CD4-positive, alpha-beta memory T cell (primary cell): ENCODE measurements around the gene PIGBOS1. TPM values are rescaled to one million over a fixed set of nuclear protein-coding genes. Genes with fewer than 3 reads are reported as not detected.
"Not testable (repeated sequence)": the region's sequence is repeated elsewhere in the genome, so short reads cannot be mapped to it uniquely, and the experiment has no call there.

Experiments used
- CTCF ChIA-PET: fragments of 350-600 bp; sonication (Branson Sonifier 250); formaldehyde crosslinking; loops from one replicate; lab custom pipeline; 2021; ENCODE audit warnings: inconsistent platforms; ENCODE audit not compliant: partially characterized antibody; lab: Charles Lee
- POLR2A ChIA-PET: fragments of 350-600 bp; sonication (Branson Sonifier 250); formaldehyde crosslinking; loops from one replicate; lab custom pipeline; 2021; ENCODE audit not compliant: partially characterized antibody; lab: Charles Lee
- DNase-seq, 5 donors: peaks; one replicate each; pipeline versions ENCODE4 v3.0.0 to v3.0.0-alpha.2; 2020 to 2022; ENCODE audit warnings: mixed read lengths in 1 of 5
- H3K27ac ChIP-seq: one replicate; pipeline ENCODE4 v1.7.0; 2013; ENCODE audit warnings: low read depth, low read length
- H3K27me3 ChIP-seq: 2 replicates; pipeline ENCODE4 v1.7.0; 2013; ENCODE audit warnings: mild to moderate bottlenecking, low read length, moderate library complexity; ENCODE audit not compliant: insufficient read depth
- H3K36me3 ChIP-seq: 2 replicates; pipeline ENCODE4 v1.7.0; 2013; ENCODE audit warnings: mild to moderate bottlenecking, low read length, moderate library complexity; ENCODE audit not compliant: insufficient read depth
- H3K4me1 ChIP-seq: 2 replicates; pipeline ENCODE4 v1.7.0; 2013; ENCODE audit warnings: mild to moderate bottlenecking, low read length, moderate library complexity; ENCODE audit not compliant: insufficient read depth
- H3K4me3 ChIP-seq, 2 donors: one replicate each; pipeline ENCODE4 v1.7.0; 2013; ENCODE audit warnings: low read length in 2 of 2, mild to moderate bottlenecking in 1 of 2
- H3K9me3 ChIP-seq, 2 donors: one replicate each; pipeline ENCODE4 v1.7.0; 2013; ENCODE audit warnings: low read length in 2 of 2, control low read depth in 1 of 2; ENCODE audit not compliant: control insufficient read depth in 1 of 2
- H3K27ac Mint-ChIP-seq, 7 donors: one replicate each; pipeline ENCODE4 v1.8.0; 2020 to 2021; ENCODE audit warnings: mixed read lengths in 7 of 7, mild to moderate bottlenecking in 6 of 7, inconsistent platforms in 3 of 7, moderate library complexity in 3 of 7
- H3K27me3 Mint-ChIP-seq, 2 donors: one replicate each; pipeline ENCODE4 v1.8.0; 2020 to 2021; ENCODE audit warnings: mixed read lengths in 2 of 2
- H3K36me3 Mint-ChIP-seq, 2 donors: one replicate each; pipeline ENCODE4 v1.8.0; 2020 to 2021; ENCODE audit warnings: mixed read lengths in 2 of 2, inconsistent platforms in 1 of 2, mild to moderate bottlenecking in 1 of 2
- H3K4me1 Mint-ChIP-seq, 4 donors: one replicate each; pipeline ENCODE4 v1.8.0; 2020 to 2021; ENCODE audit warnings: mixed read lengths in 4 of 4, mild to moderate bottlenecking in 1 of 4
- H3K4me3 Mint-ChIP-seq, 8 donors: one replicate each; pipeline ENCODE4 v1.8.0; 2020 to 2021; ENCODE audit warnings: mixed read lengths in 8 of 8, mild to moderate bottlenecking in 7 of 8, moderate library complexity in 6 of 8, inconsistent platforms in 3 of 8
- H3K9me3 Mint-ChIP-seq, 8 donors: one replicate each; pipeline ENCODE4 v1.8.0; 2020 to 2021; ENCODE audit warnings: mixed read lengths in 8 of 8, mild to moderate bottlenecking in 5 of 8, inconsistent platforms in 3 of 8, moderate library complexity in 1 of 8
- intact Hi-C: fragments of 100-400 bp; cut with micrococcal nuclease; formaldehyde crosslinking; loops from one replicate; pipeline ENCODE4 v1.15.1; 2023
- polyA plus RNA-seq, 2 donors: library from polyadenylated mRNA; unstranded; fragments of 300-500 nt; fragmentation: Illumina TruSeq; gene quantifications; one replicate each; pipeline ENCODE4 v1.2.3, GENCODE V29; 2021
- total RNA-seq, 2 experiments: library from RNA; stranded (reverse); gene quantifications; one replicate each; pipeline ENCODE4 v1.2.3, GENCODE V29; 2021

Gene PIGBOS1
- total and polyA plus RNA-seq, 4 experiments from 2014 or later: 14.1 to 37.8 (median 24.0) TPM

DNA sequence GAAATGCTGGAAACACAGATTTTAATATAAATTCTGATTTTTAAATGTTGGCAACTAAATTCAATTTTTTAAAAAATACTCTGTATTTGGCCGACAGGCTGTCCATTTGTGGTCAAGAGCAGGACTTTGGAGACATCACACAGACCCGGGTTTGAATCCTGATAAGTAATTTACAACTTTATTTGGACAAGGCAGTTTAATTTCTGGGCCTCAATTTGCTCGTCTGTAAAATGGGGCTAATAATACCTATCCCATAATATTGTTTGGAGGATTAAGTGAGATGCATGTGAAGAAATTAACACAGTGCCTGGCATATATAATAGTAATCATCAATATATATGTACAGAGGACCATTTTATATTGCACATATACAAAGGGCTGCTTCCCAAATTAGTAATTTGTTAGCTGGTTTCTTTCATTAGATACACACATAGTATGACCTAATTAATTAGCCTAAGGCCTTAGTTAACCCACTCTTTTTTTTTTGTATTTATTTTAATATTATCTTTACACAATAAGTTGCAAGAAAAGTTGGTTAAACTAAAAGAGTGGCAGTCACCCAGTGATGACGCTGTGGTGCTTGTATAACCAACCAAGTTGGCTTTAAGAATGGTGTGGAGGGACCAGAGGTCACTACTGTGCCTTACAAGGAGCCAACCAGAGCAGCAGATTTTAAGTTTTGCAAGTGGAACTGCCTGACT lies 764 bp upstream of the PIGBOS1 start:
- peak overlapping the region; percentile 96 to 100 (median 98) for H3K4me3 Mint-ChIP-seq
- H3K36me3 ChIP-seq: no peaks in the 10 kb centered on the region
- peaks cover 0 to 6% (median 0%) of the 10 kb centered on the region in 8 donors for H3K9me3 Mint-ChIP-seq
- H3K27me3 ChIP-seq: no peaks in the 10 kb centered on the region
- peak overlapping the region; percentile 93 for H3K27ac ChIP-seq
- H3K27me3 Mint-ChIP-seq: no peaks in the 10 kb centered on the region
- peak in 1 of 5 donors; percentile 4 for DNase-seq
- peaks cover 27 to 39% of the 10 kb centered on the region in 2 donors for H3K36me3 Mint-ChIP-seq
- H3K4me1 ChIP-seq: peaks cover 64% of the 10 kb centered on the region
- peak overlapping the region; percentile 98 to 100 for H3K4me3 ChIP-seq
- intact Hi-C loops: loop anchor here (1.0 to 2.0 kb wide), 4 partner anchors 29 to 122 kb away; partner anchors contain the start of genes CCPG1 and PIERCE2
- no peaks in the 10 kb centered on the region for H3K9me3 ChIP-seq
- ChIA-PET POLR2A (interaction anchor here (0.7 to 3.3 kb wide), 19 partner anchors 13 to 924 kb away, joined by 3 to 48 read pairs (median 5); partner anchors contain the start of genes CCPG1, PIERCE2, RAB27A and RSL24D1), CTCF (interaction anchor here (0.9 to 2.2 kb wide), 9 partner anchors 11 to 122 kb away, joined by 3 to 14 read pairs (median 6); partner anchors contain the start of genes CCPG1, PIERCE2 and RSL24D1)
- H3K27ac Mint-ChIP-seq: peak overlapping the region; percentile 99 to 100 (median 100)
- peaks cover 41 to 78% (median 61%) of the 10 kb centered on the region in 4 donors for H3K4me1 Mint-ChIP-seq

DNA sequence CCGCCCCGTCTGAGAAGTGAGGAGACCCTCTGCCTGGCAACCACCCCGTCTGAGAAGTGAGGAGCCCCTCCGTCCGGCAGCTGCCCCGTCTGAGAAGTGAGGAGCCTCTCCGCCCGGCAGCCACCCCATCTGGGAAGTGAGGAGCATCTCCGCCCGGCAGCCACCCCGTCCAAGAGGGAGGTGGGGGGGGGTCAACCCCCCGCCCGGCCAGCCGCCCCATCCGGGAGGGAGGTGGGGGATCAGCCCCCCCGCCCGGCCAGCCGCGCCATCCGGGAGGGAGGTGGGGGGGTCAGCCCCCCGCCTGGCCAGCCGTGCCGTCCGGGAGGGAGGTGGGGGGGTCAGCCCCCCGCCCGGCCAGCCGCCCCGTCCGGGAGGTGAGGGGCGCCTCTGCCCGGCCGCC lies 16.1 kb downstream of the PIGBOS1 start:
- intact Hi-C loops, DNase-seq, H3K4me1 ChIP-seq, H3K4me3 Mint-ChIP-seq, H3K27me3 Mint-ChIP-seq, H3K36me3 ChIP-seq, H3K27ac Mint-ChIP-seq, CTCF ChIA-PET, H3K4me1 Mint-ChIP-seq, POLR2A ChIA-PET, H3K4me3 ChIP-seq, H3K9me3 Mint-ChIP-seq, H3K27ac ChIP-seq, H3K9me3 ChIP-seq, H3K27me3 ChIP-seq: not testable (repeated sequence)
- peaks cover 4 to 18% of the 10 kb centered on the region in 2 donors for H3K36me3 Mint-ChIP-seq

DNA sequence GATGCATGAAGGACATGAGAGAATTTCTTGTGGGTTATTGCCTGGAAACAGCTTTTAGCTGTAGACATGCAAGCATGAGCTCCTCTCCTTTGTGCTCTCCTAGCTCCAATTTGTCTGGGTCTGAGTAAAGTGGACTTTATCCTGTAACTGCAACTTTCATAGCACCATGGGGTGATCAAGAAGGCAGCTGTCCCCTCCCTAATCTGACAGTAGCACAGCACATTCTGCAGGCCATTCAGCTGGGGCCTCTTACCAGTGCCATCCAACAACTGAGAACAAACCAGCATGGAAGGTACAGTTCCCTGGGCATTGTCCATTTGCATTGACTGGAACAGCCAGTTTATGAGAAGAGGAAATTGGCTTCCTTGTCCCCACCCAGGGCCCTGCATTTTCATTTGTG lies 21.6 kb downstream of the PIGBOS1 start:
- Histone ChIP-seq H3K4me3 (no peak overlapping the region), H3K36me3 (no peaks in the 10 kb centered on the region), H3K27me3 (no peaks in the 10 kb centered on the region), H3K27ac (no peak overlapping the region), H3K4me1 (no peaks in the 10 kb centered on the region), H3K9me3 (no peaks in the 10 kb centered on the region)
- ChIA-PET CTCF (interaction anchor here (0.9 to 1.5 kb wide), 2 partner anchors 79 to 137 kb away, joined by 3 to 5 read pairs; no protein-coding TSS in a partner anchor), POLR2A (no interaction called here)
- Mint-ChIP-seq H3K27me3 (no peaks in the 10 kb centered on the region), H3K9me3 (no peaks in the 10 kb centered on the region), H3K4me3 (no peak overlapping the region), H3K27ac (no peak overlapping the region), H3K4me1 (no peaks in the 10 kb centered on the region), H3K36me3 (no peaks in the 10 kb centered on the region)
- no peak for DNase-seq
- intact Hi-C loops: no loop called here

DNA sequence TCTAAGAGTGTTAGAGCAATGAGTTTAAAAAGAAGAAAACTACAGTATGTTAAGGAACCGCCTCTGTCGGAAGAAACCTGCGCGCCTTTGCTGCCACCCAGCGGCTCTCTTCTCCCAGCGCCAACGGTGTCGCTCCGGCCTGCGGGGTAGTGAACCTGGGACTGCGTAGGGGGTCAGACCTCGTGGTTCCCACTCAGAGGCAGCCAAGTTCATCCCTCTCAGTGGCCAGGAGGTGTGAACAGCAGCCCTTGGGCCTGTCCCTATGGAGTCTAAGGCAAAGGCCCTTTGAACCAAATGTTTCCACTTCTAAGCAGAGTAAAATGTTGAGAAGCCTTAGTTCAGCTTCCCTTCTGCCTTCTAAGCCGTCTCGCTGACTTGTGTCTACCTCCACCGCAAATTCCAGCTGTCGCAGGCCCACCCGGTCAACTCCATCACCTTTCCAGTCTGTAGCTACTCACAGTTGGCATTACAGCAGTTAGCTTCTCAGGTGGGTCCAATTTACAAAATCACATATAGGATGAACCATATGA lies 28.3 kb downstream of the PIGBOS1 start:
- Mint-ChIP-seq H3K4me3 (peak overlapping the region; percentile 88 to 96 (median 93)), H3K9me3 (no peaks in the 10 kb centered on the region), H3K27ac (peak overlapping the region; percentile 87 to 96 (median 95)), H3K36me3 (peaks cover 7 to 17% of the 10 kb centered on the region in 2 donors), H3K4me1 (peaks cover 26 to 49% (median 31%) of the 10 kb centered on the region in 4 donors), H3K27me3 (no peaks in the 10 kb centered on the region)
- Histone ChIP-seq H3K4me3 (peak overlapping the region; percentile 66 to 85), H3K4me1 (peaks cover 36% of the 10 kb centered on the region), H3K36me3 (no peaks in the 10 kb centered on the region), H3K27ac (peak overlapping the region; percentile 96), H3K27me3 (no peaks in the 10 kb centered on the region), H3K9me3 (no peaks in the 10 kb centered on the region)
- CTCF ChIA-PET: interaction anchor here (0.8 to 5.0 kb wide), 23 partner anchors 9 to 261 kb away, joined by 3 to 159 read pairs (median 5); partner anchors contain the start of genes PIGB, PIGBOS1 and RSL24D1
- POLR2A ChIA-PET: interaction anchor here (0.8 to 2.0 kb wide), 7 partner anchors 9 to 93 kb away, joined by 3 to 8 read pairs (median 4); partner anchors contain the start of genes PIGB, PIGBOS1 and RSL24D1
- DNase-seq: peak; percentile 80 to 84 (median 82)
- intact Hi-C loops: loop anchor here (1.0 to 2.0 kb wide), 8 partner anchors 11 to 149 kb away; partner anchors contain the start of genes PIGB and PIGBOS1

DNA sequence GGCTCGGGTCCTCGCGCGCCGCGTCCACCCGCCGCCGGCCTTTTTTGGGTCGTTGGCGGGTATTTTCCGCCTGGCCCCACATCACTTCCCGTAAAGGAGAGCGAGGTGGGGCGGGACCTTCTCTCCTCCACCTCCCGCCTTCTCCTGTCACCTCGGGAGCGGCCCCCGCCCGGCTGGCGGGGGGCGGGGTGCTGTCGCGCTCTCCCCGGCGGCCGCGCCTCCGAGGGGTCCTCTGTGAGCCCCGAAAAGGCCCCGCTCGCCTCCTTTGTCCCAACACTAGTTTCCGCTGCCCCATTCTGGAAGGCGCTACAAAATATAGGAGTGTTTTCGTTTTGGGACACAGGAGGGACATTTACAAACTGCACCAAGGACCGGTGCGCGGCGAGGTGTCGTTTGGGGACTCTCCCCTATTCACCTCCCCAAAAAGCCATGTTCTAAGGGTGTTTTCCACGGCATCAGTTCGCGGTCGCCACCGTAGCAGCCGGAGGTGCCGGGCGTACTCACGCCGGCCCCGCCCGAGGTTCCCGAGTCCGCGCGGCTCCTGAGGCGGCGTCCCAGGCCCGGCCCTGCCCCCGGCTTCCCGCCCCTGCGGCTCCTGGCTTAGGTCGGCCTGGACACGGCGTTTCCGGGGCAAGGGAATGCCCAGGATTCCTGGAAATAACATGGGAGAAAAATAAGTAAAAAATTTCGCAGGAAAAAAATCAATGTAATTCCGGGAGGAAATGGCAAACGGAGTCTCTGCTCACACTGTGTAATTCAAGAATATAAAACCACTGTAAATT lies 29.0 kb downstream of the PIGBOS1 start, which contains the start of gene RAB27A:
Gene RAB27A (minus strand): TSS at position 68 of the 782 bp plus-strand sequence. CDS start 54,879 bp downstream, outside the sequence.
- H3K27me3 ChIP-seq: no peaks in the 10 kb centered on the region
- H3K27ac ChIP-seq: peak within 1 kb of the TSS; percentile 96
- peak; percentile 73 to 90 (median 74) for DNase-seq
- peaks cover 42% of the 10 kb centered on the region for H3K4me1 ChIP-seq
- Mint-ChIP-seq H3K4me3 (peak within 1 kb of the TSS; percentile 93 to 96 (median 94)), H3K9me3 (no peaks in the 10 kb centered on the region), H3K27me3 (no peaks in the 10 kb centered on the region), H3K4me1 (peaks cover 32 to 56% (median 37%) of the 10 kb centered on the region in 4 donors), H3K36me3 (peaks cover 7 to 19% of the 10 kb centered on the region in 2 donors), H3K27ac (peak within 1 kb of the TSS; percentile 87 to 98 (median 96))
- H3K4me3 ChIP-seq: peak within 1 kb of the TSS; percentile 72 to 85
- H3K36me3 ChIP-seq: no peaks in the 10 kb centered on the region
- intact Hi-C loops: loop anchor here (1.0 to 2.0 kb wide), 9 partner anchors 11 to 149 kb away; partner anchors contain the start of genes CCPG1, PIERCE2, PIGB and PIGBOS1
- ChIA-PET POLR2A (interaction anchor here (1.0 to 14.7 kb wide), 8 partner anchors 12 to 93 kb away, joined by 3 to 201 read pairs (median 8); partner anchors contain the start of genes PIGB, PIGBOS1 and RSL24D1), CTCF (interaction anchor here (1.1 to 5.0 kb wide), 10 partner anchors 8 to 150 kb away, joined by 3 to 159 read pairs (median 6); no protein-coding TSS in a partner anchor)
- no peaks in the 10 kb centered on the region for H3K9me3 ChIP-seq

DNA sequence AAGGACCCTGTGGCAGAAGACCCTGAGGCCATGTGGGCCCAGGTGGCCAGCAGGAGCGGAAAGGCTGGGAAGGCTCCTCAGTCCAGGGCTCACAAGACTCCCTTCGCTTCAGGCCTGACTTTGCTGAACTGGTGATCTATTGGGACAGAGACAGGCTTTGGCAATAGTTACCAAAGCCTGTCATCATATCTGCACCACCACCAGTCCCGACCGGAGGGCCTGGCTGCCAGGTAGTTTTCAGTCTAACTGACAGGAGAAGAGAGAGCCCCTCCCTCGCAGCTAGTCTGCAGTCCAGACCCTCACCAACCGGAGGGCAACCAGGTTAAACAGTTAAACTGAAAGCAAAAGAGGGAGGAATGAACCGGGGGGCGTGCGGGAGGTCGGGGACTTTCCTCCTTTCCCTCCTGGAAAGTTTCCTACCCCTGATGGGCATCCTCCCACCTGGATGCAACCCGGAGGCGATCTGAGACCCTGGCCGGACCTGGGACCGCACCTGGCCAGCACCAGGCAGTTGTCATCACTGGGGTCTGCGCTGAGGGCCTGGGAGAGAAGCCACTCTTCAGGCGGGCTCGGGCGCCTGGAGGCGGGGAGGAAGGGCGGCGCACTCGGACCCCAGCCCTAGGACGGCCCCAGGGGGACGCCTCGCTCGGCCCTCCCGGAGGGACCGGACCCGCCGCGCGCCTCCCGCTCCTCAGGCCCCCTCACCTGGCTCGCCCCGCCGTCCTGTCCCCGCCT lies 29.7 kb downstream of the PIGBOS1 start:
- Mint-ChIP-seq H3K36me3 (peaks cover 7 to 19% of the 10 kb centered on the region in 2 donors), H3K27me3 (no peaks in the 10 kb centered on the region), H3K4me1 (peaks cover 38 to 64% (median 44%) of the 10 kb centered on the region in 4 donors), H3K4me3 (peak overlapping the region; percentile 93 to 96 (median 94)), H3K9me3 (no peaks in the 10 kb centered on the region), H3K27ac (peak overlapping the region; percentile 87 to 98 (median 96))
- CTCF ChIA-PET: interaction anchor here (1.1 to 3.3 kb wide), 3 partner anchors 12 to 72 kb away, joined by 3 to 21 read pairs (median 6); no protein-coding TSS in a partner anchor
- H3K4me1 ChIP-seq: peaks cover 50% of the 10 kb centered on the region
- intact Hi-C loops: loop anchor here (2.0 kb wide), 1 partner anchor 120 kb away; the partner anchor contains the start of genes CCPG1 and PIERCE2
- POLR2A ChIA-PET: interaction anchor here (1.0 to 14.7 kb wide), 6 partner anchors 11 to 93 kb away, joined by 3 to 201 read pairs (median 6); partner anchors contain the start of genes PIGB, PIGBOS1 and RSL24D1
- H3K27ac ChIP-seq: peak overlapping the region; percentile 96
- peak; percentile 23 to 61 (median 29) for DNase-seq
- peak overlapping the region; percentile 72 to 85 for H3K4me3 ChIP-seq
- H3K36me3 ChIP-seq: no peaks in the 10 kb centered on the region
- no peaks in the 10 kb centered on the region for H3K9me3 ChIP-seq
- H3K27me3 ChIP-seq: no peaks in the 10 kb centered on the region
